HG03175 (cell line): Measurements from ENCODE around the gene ALX3.
A peak's percentile ranks its signal among the peaks of the same experiment; 100 is the strongest.
"Not testable (repeated sequence)": the region's sequence is repeated elsewhere in the genome, so short reads cannot be mapped to it uniquely, and the experiment has no call there.

Source experiments
- ATAC-seq: cut with Tn5 transposase; IDR thresholded peaks from one replicate; pipeline ENCODE4 v1.9.1; 2021; ENCODE audit warnings: mild to moderate bottlenecking, moderate library complexity; ENCODE audit not compliant: unreplicated experiment

ALX3 gene

GRCh38 chr1:110048923-110049601 is 21.4 kb downstream of the ALX3 start:
- no peak for ATAC-seq

- no peak for ATAC-seq
Observed at GRCh38 chr1:110048240-110048639, 22.2 kb downstream of the ALX3 start.

GRCh38 chr1:110047463-110047862 is 23.0 kb downstream of the ALX3 start:
- no peak for ATAC-seq

- no peak for ATAC-seq
Observed at GRCh38 chr1:110043016-110043415, 27.5 kb downstream of the ALX3 start.

- no peak for ATAC-seq
Observed at GRCh38 chr1:110040548-110040947, 29.9 kb downstream of the ALX3 start.

GRCh38 chr1:110039641-110040040 is 30.8 kb downstream of the ALX3 start:
- ATAC-seq = no peak

GRCh38 chr1:110038271-110038670 is 32.2 kb downstream of the ALX3 start:
- ATAC-seq = no peak

- no peak for ATAC-seq
Observed at GRCh38 chr1:110035236-110035752, 35.2 kb downstream of the ALX3 start.

- ATAC-seq = peak; percentile 82
Observed at GRCh38 chr1:110034451-110035235, 35.8 kb downstream of the ALX3 start, which contains the start of gene STRIP1. Gene STRIP1 (plus strand): TSS chr1:110034624. CDS start chr1:110034638, 14 bp downstream.

- no peak for ATAC-seq
Observed at GRCh38 chr1:110034040-110034450, 36.4 kb downstream of the ALX3 start.

- ATAC-seq = no peak
Observed at GRCh38 chr1:110033421-110033820, 37.1 kb downstream of the ALX3 start.

GRCh38 chr1:110032327-110032726 is 38.1 kb downstream of the ALX3 start:
- ATAC-seq = no peak

- not testable (repeated sequence) for ATAC-seq
Observed at GRCh38 chr1:110030687-110031086, 39.8 kb downstream of the ALX3 start.

- no peak for ATAC-seq
Observed at GRCh38 chr1:110024613-110025012, 45.9 kb downstream of the ALX3 start.

- ATAC-seq = no peak
Observed at GRCh38 chr1:110021285-110021684, 49.2 kb downstream of the ALX3 start.

GRCh38 chr1:110019770-110020169 is 50.7 kb downstream of the ALX3 start:
- no peak for ATAC-seq

- no peak for ATAC-seq
Observed at GRCh38 chr1:110018396-110018795, 52.1 kb downstream of the ALX3 start.

- ATAC-seq = no peak
Observed at GRCh38 chr1:110017792-110018191, 52.7 kb downstream of the ALX3 start.

GRCh38 chr1:110012100-110012780 is 58.2 kb downstream of the ALX3 start:
- ATAC-seq = peak; percentile 77

GRCh38 chr1:110011527-110012041 is 58.9 kb downstream of the ALX3 start:
- peak; percentile 98 for ATAC-seq
